RCC 7860 (cell line): Measurements from ENCODE around the gene C5orf63.
A peak's percentile ranks its signal among the peaks of the same experiment; 100 is the strongest.
"Not testable (repeated sequence)": the region's sequence is repeated elsewhere in the genome, so short reads cannot be mapped to it uniquely, and the experiment has no call there.

Experiments used
- DNase-seq: peaks from one replicate; pipeline ENCODE4 v3.0.0-alpha.2; 2015; ENCODE audit warnings: low spot score
- FAIRE-seq: peaks from 2 replicates; lab custom pipeline; 2012; peaks lifted over from hg19 to GRCh38; lab: Jason Lieb, UNC

The C5orf63 gene

GRCh38 chr5:127010362-127010761 is 62.9 kb downstream of the C5orf63 start:
- DNase-seq (no peak), FAIRE-seq (no peak)

DNA sequence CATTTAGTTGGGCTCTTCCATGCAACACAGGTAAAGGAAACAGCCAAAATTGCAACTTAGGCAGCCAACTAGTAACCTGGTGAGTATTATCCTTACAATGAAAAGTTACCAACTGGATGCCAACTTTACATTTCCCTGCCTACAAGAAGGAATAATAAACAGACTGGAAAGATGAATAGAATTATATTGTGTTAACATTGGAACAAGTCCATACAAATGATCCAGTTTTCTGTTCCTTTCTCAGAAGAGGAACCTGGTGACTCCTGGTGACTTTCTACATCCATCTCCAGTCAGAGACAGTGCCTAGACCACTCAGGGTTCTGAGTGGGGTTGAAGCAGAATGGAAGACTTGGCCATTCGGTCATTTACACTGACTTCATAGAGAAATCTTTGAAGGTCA is 63.5 kb downstream of the C5orf63 start:
- FAIRE-seq = no peak
- DNase-seq = no peak

DNA sequence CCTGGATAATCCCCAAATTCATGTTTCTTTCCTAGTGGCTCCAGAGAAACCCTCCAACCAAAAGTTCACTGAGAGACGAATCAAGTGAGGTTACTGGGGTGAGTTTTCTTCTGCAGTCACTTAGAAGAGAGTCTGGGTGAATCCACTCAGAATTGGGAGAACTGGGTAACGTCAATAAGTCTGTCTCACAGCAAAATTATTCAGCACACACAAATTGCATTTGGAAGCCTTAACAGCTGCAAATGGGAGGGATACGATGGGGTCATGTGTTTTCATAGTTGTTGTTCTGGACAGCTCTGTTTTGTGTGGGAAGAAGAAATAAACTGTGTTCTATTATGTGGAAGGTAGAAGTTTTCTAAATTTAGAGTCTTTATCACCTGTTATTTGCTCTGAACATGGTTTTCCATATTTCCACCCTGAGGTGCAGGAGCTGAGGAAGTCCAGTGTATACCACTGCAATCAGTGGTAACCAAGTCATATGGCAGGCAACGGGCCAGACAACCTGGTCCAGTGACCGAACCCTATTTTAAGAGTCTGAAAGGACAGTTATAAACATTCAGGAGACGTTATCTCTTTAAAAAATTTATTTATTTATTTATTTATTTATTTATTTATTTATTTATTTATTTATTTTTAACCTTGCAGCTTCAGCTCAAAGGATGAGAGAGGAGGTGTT is 64.9 kb downstream of the C5orf63 start:
- DNase-seq = no peak
- FAIRE-seq = no peak

- no peak for FAIRE-seq
Observed at GRCh38 chr5:127007522-127007921, 65.8 kb downstream of the C5orf63 start.

GRCh38 chr5:127006744-127007143 is 66.6 kb downstream of the C5orf63 start:
- DNase-seq (no peak), FAIRE-seq (no peak)

More at GRCh38 chr5:127007522-127007921, 65.8 kb downstream of the C5orf63 start:
- DNase-seq = no peak

GRCh38 chr5:127005282-127005681 is 68.0 kb downstream of the C5orf63 start:
- not testable (repeated sequence) for DNase-seq, FAIRE-seq

DNA sequence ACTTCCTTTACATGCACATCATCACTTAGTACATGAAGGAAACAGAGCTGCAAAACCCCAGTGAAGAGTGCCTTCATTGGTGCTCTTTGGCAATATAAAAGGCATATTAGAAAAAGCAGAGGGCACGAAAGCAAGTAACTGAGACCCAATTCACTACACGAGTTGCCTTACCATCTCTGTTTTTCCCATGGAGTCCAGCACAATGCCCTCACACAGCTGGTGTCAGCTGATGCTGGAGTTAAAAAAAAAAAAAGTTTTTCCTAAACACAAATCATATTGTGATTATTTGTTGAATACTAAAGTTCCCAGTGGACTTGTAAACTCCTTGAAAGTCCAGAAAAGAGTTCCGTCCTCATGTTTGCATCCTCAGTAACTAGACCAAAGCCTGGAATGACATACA is 68.6 kb downstream of the C5orf63 start:
- DNase-seq (no peak), FAIRE-seq (no peak)

GRCh38 chr5:127003798-127004495 is 69.4 kb downstream of the C5orf63 start:
- DNase-seq = no peak
- FAIRE-seq = no peak

DNA sequence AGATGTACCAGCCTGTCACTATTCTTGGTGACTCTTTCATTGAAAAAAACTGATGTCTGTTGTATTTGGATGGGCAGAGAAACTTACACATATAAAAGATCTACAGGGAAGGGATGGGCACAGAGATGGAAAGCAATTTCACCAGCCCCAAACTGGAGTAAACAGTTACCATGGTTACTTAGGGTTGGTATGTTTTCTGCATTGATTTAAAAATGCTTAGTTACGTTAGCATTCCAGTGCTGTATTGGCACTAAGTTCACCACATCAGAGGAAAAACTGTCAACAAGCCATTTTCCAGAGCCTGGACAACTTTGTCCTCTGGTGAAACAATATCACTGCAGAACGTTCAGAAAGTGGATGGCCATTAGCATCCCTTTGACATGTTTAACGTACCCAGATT is 70.9 kb downstream of the C5orf63 start:
- FAIRE-seq (no peak), DNase-seq (no peak)

- peak; percentile 100 for DNase-seq
- peak; percentile 100 for FAIRE-seq
Observed at GRCh38 chr5:127001621-127002296, 71.5 kb downstream of the C5orf63 start.
